Measurements from ENCODE around the gene AGL. TPM values are rescaled to one million over a fixed set of nuclear protein-coding genes. Genes with fewer than 3 reads are reported as not detected.
"Not testable (repeated sequence)": the region's sequence is repeated elsewhere in the genome, so short reads cannot be mapped to it uniquely, and the experiment has no call there.

AGL gene
- total RNA-seq, 1 donor from 2014 or later: 13.4 TPM

DNA sequence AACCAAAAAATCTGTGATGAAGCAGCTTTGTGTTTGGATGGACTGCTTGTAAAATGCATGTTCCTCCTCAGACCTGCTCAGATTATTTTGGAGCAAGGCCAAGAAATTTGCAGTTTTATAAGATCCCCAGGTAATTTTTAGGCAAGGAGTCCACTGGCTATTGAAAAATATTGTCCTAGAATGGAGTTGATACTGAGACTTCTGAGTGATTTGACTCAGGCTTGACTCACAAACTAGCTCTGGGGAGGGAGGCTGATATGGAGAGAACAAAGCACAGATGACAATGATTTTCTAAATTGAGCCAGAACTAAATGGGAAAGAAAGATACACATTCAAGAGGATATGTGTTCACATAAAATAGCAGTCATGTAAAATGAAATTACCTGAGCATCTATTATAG, 36.7 kb downstream of the AGL start:
- Mint-ChIP-seq H3K27ac (ENCODE audit: unreplicated experiment) (no peak overlapping the region), H3K9me3 (no peaks in the 10 kb centered on the region), H3K4me1 (no peaks in the 10 kb centered on the region), H3K36me3 (ENCODE audit: low read depth) (peaks cover 4% of the 10 kb centered on the region), H3K27me3 (ENCODE audit: low read depth) (no peaks in the 10 kb centered on the region), H3K4me3 (no peak overlapping the region)
- DNase-seq (ENCODE audit: low read depth, low spot score): no peak
- TF ChIP-seq, protein P1, sequence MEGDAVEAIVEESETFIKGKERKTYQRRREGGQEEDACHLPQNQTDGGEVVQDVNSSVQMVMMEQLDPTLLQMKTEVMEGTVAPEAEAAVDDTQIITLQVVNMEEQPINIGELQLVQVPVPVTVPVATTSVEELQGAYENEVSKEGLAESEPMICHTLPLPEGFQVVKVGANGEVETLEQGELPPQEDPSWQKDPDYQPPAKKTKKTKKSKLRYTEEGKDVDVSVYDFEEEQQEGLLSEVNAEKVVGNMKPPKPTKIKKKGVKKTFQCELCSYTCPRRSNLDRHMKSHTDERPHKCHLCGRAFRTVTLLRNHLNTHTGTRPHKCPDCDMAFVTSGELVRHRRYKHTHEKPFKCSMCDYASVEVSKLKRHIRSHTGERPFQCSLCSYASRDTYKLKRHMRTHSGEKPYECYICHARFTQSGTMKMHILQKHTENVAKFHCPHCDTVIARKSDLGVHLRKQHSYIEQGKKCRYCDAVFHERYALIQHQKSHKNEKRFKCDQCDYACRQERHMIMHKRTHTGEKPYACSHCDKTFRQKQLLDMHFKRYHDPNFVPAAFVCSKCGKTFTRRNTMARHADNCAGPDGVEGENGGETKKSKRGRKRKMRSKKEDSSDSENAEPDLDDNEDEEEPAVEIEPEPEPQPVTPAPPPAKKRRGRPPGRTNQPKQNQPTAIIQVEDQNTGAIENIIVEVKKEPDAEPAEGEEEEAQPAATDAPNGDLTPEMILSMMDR (conservative IDR thresholded peaks at IDR 0.05): no peak

DNA sequence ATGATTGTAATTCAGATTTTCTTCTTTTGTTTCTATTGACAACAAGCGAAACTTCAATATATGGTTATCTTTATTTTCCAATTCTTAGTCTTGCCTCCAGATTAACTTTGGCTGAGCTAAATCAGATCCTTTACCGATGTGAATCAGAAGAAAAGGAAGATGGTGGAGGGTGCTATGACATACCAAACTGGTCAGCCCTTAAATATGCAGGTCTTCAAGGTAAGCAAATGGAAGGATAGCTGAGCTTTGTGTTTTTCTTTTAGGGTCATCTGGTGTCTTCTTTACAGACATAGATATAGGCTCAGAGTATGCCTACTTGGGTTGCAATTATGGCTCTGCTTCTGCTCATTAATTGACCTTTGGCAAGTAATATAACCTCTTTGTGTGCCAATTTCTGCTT, 37.7 kb downstream of the AGL start:
- TF ChIP-seq, protein P1 (conservative IDR thresholded peaks at IDR 0.05): no peak
- peaks cover 4% of the 10 kb centered on the region for H3K36me3 Mint-ChIP-seq (ENCODE audit: low read depth)
- H3K9me3 Mint-ChIP-seq: no peaks in the 10 kb centered on the region
- H3K4me1 Mint-ChIP-seq: no peaks in the 10 kb centered on the region
- no peaks in the 10 kb centered on the region for H3K27me3 Mint-ChIP-seq (ENCODE audit: low read depth)
- H3K4me3 Mint-ChIP-seq: no peak overlapping the region
- no peak for DNase-seq (ENCODE audit: low read depth, low spot score)
- H3K27ac Mint-ChIP-seq (ENCODE audit: unreplicated experiment): no peak overlapping the region

DNA sequence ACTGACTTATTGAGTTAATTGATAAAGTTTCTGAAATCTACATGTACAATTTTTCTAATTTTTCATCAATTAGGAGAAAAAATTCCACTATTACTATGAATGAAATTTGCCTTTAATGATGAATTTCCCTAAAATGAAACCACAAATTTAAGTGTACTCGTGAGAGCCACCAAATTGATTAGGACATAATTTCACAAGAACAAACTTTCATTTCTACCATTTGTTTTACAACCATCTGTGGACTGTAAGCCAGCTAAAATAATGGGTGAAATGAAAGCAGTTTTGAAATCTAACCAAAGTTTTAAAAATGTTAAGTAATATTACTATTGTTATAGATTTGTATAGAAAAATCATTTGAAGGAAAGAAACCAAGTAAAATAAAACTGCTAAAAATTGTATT, 41.8 kb downstream of the AGL start:
- Mint-ChIP-seq H3K9me3 (no peaks in the 10 kb centered on the region), H3K4me1 (no peaks in the 10 kb centered on the region), H3K27me3 (ENCODE audit: low read depth) (no peaks in the 10 kb centered on the region), H3K4me3 (no peak overlapping the region), H3K27ac (ENCODE audit: unreplicated experiment) (no peak overlapping the region), H3K36me3 (ENCODE audit: low read depth) (peaks cover 3% of the 10 kb centered on the region)
- no peak for DNase-seq (ENCODE audit: low read depth, low spot score)
- TF ChIP-seq, protein P1 (conservative IDR thresholded peaks at IDR 0.05): no peak

DNA sequence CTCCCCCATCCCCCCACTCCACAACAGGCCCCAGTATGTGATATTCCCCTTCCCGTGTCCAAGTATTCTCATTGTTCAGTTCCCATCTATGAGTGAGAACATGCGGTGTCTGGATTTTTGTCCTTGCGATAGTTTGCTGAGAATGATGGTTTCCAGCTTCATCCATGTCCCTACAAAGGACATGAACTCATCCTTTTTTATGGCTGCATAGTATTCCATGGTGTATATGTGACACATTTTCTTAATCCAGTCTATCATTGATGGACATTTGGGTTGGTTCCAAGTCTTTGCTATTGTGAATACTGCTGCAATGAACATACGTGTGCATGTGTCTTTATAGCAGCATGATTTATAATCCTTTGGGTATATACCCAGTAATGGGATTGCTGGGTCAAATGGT, 53.1 kb downstream of the AGL start:
- H3K36me3 Mint-ChIP-seq (ENCODE audit: low read depth): peaks cover 23% of the 10 kb centered on the region
- H3K4me3 Mint-ChIP-seq: not testable (repeated sequence)

DNA sequence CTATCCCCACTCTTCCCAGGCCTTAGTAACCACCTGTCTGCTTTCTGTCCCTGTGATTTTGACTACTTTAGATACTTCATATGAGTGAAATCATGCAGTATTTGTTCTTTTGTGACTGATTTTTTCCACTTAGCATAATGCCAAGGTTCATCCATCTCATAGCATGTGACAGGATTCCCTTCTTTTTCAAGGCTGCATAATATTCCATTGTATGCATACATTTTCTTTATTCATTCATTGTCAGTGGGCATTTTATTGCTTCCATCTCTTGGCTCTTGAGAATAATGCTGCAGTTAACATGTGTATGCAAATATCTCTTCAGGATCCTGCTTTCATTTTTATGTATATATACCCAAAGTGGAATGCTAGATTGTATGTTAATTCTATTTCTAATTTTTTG, 56.4 kb downstream of the AGL start:
- H3K27ac Mint-ChIP-seq (ENCODE audit: unreplicated experiment): no peak overlapping the region
- no peaks in the 10 kb centered on the region for H3K27me3 Mint-ChIP-seq (ENCODE audit: low read depth)
- H3K36me3 Mint-ChIP-seq (ENCODE audit: low read depth): peaks cover 23% of the 10 kb centered on the region
- no peak for DNase-seq (ENCODE audit: low read depth, low spot score)
- TF ChIP-seq, protein P1 (conservative IDR thresholded peaks at IDR 0.05): no peak
- no peak overlapping the region for H3K4me3 Mint-ChIP-seq
- H3K9me3 Mint-ChIP-seq: peaks cover 14% of the 10 kb centered on the region
- no peaks in the 10 kb centered on the region for H3K4me1 Mint-ChIP-seq

More for the DNA sequence above, 53.1 kb downstream of the AGL start:
- peaks cover 14% of the 10 kb centered on the region for H3K9me3 Mint-ChIP-seq
- H3K27me3 Mint-ChIP-seq (ENCODE audit: low read depth); H3K4me1 Mint-ChIP-seq; H3K27ac Mint-ChIP-seq (ENCODE audit: unreplicated experiment); DNase-seq (ENCODE audit: low read depth, low spot score): not testable (repeated sequence)

DNA sequence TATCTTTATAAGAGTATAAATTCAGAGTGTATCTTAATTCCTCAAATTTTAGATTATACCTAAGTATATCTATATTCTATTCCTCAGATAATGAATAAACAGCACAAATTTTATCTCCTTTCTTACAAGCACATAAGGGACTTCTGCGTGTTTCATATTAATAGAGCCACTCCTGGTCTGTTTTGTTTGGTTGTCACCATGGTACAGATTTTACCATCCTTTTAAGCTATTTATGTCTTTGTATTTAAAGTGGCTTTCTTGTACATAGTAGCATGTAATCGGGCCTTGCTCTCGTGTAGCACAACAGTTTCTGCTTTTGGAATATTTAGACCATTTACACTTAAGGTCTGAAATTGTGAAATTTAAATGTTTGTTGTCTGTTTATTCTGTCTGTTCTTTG, 67.1 kb downstream of the AGL start:
- H3K4me1 Mint-ChIP-seq: no peaks in the 10 kb centered on the region
- H3K27me3 Mint-ChIP-seq (ENCODE audit: low read depth): no peaks in the 10 kb centered on the region
- no peak overlapping the region for H3K4me3 Mint-ChIP-seq
- TF ChIP-seq, protein P1 (conservative IDR thresholded peaks at IDR 0.05): no peak
- no peak for DNase-seq (ENCODE audit: low read depth, low spot score)
- no peaks in the 10 kb centered on the region for H3K9me3 Mint-ChIP-seq
- H3K27ac Mint-ChIP-seq (ENCODE audit: unreplicated experiment): no peak overlapping the region
- H3K36me3 Mint-ChIP-seq (ENCODE audit: low read depth): no peaks in the 10 kb centered on the region
